WI38 (cell line): ENCODE measurements around the gene LRRC7.
"Not testable (repeated sequence)": the region's sequence is repeated elsewhere in the genome, so short reads cannot be mapped to it uniquely, and the experiment has no call there.

Source experiments
- H3K4me3 ChIP-seq: 2 replicates; pipeline ENCODE4 v1.5.1; 2011; ENCODE audit warnings: low read depth, mild to moderate bottlenecking, control low read depth, low read length
- TF ChIP-seq, protein P1 (sequence below): IDR thresholded peaks from 2 replicates; pipeline ENCODE4 v1.5.1; 2012; ENCODE audit warnings: low read depth, mild to moderate bottlenecking, control low read depth, low read length

The LRRC7 gene

DNA sequence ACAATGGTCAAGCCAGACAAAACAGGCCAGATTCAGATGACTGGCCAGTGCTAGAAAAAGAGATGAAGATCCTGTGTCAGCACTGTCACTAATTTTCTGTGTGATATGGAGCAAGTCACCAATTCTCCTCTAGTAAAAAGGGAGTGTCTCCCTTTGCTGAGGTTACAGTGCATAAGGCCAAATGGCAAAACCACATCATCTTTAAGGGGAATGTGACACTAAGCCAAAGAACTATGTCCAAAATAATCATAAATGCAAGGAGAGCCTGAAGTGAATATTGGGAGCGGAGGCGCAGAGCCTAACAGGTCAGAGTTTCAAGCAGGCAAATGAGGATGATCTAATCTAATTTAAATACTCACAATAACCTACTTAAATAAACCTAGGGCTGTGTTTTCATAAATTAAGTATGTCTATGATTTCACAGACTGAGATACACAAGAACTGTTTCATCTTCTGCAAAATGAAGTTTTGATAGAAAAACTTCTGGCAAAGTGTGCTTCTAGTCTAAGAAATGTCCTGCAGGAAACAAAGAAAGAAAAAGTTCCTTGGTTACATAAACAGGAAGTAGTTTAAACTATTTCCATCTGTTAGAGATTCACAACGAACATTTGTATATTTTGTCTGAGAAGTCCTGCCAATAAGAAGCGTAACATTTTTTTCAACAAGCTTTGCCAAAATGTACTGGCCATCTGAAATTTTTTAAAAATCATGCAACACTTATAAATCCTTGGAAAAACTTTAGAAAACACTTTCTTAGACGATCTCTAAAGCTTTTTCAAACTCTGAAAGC, 347.4 kb downstream of the LRRC7 start:
- H3K4me3 ChIP-seq, result no peak overlapping the region

DNA sequence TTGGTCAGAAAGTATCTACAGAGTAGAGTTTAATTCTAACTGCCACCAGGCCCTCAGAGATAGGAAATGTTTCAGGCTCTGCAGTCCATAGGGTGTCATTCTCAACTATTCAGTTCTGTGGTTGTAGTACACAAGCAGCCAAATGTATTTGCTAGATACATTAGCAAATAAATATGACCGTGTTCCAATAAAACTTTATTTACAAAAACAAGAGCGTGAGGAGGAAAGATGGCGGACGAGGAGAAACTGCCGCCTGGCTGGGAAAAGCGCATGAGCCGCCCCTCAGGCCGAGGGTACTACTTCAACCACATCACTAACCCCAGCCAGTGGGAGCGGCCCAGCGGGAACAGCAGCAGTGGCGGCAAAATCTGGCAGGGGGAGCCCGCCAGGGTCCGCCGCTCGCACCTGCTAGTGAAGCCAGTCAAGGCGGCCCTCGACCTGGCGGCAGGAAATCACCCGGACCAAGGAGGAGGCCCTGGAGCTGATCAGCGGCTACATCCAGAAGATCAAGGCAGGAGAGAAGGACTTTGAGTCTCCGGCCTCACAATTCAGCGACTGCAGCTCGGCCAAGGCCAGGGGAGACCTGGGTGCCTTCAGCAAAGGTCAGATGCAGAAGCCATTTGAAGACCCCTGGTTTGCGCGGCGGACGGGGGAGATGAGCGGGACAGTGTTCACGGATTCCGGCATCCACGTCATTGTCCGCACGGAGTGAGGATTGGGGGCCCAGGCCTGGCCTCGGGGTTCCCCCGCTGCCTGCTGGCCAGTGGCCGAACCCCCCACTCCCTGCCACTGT, 351.6 kb downstream of the LRRC7 start:
- TF ChIP-seq, protein P1, sequence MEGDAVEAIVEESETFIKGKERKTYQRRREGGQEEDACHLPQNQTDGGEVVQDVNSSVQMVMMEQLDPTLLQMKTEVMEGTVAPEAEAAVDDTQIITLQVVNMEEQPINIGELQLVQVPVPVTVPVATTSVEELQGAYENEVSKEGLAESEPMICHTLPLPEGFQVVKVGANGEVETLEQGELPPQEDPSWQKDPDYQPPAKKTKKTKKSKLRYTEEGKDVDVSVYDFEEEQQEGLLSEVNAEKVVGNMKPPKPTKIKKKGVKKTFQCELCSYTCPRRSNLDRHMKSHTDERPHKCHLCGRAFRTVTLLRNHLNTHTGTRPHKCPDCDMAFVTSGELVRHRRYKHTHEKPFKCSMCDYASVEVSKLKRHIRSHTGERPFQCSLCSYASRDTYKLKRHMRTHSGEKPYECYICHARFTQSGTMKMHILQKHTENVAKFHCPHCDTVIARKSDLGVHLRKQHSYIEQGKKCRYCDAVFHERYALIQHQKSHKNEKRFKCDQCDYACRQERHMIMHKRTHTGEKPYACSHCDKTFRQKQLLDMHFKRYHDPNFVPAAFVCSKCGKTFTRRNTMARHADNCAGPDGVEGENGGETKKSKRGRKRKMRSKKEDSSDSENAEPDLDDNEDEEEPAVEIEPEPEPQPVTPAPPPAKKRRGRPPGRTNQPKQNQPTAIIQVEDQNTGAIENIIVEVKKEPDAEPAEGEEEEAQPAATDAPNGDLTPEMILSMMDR, result no peak
- no peak overlapping the region for H3K4me3 ChIP-seq

More for the DNA sequence above, 347.4 kb downstream of the LRRC7 start:
- TF ChIP-seq, protein P1, result no peak

DNA sequence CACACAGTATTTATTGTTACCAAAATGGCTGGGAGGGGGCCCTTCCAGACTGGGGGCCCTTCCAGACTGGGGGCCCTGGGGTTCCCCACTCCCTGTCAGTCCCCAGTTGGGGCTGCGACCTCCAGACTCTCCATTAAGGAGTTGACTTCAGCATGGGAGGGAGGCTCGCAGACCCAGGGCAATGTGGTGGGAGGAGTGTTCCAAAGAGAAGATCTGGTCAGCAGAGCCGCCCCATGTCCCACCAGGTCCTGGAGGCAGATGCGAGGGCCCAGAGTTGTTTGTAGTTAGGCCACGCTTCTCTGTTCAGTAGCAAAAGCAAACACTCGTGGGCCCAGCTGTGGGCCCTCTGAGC, 352.2 kb downstream of the LRRC7 start:
- TF ChIP-seq, protein P1, result no peak

DNA sequence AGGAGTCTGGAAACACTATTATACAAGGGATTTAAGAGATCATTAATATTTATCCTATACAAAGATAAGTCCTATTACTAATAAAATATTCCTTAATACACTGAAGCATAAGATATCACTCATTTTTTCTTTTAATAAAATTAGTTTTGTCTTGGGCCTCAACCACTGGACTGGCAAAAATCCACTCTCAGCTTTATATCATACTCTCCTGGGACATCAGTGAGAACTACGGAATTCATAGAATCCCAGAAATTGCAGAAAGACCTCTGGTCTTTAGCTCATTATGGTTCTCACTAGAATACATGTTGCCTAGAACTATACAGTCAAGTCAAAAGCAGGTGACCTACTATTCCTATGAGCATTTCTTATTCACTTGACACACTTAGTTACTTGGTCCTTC, 352.7 kb downstream of the LRRC7 start:
- TF ChIP-seq, protein P1, result no peak
- H3K4me3 ChIP-seq, result no peak overlapping the region

More for the DNA sequence above, 352.2 kb downstream of the LRRC7 start:
- no peak overlapping the region for H3K4me3 ChIP-seq

DNA sequence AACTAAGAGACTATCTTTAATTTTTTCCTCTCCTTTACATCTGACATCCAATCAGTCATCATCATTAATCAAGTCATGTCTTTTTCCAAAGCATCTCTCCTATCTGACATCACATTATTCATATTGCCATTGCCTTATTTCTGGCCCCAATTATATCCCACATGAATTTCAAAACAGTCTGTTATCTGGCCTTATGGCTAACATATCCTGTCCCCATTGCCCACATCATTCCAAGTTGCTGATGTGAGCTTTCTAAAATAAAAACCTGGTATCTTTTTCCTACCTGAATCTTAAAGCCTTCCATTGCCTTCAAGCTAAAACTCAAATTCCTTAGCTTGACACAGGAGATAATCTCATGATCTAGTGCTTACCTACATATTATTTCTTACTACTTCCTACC, 353.8 kb downstream of the LRRC7 start:
- TF ChIP-seq, protein P1, result no peak
- no peak overlapping the region for H3K4me3 ChIP-seq

DNA sequence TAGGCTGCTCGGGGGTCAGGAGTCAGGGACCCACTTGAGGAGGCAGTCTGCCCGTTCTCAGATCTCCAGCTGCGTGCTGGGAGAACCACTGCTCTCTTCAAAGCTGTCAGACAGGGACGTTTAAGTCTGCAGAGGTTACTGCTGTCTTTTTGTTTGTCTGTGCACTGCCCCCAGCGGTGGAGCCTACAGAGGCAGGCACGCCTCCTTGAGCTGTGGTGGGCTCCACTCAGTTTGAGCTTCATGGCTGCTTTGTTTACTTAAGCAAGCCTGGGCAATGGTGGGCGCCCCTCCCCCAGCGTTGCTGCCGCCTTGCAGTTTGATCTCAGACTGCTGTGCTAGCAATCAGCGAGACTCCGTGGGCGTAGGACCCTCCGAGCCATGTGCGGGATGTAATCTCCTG, 360.5 kb downstream of the LRRC7 start:
- H3K4me3 ChIP-seq, result not testable (repeated sequence)

DNA sequence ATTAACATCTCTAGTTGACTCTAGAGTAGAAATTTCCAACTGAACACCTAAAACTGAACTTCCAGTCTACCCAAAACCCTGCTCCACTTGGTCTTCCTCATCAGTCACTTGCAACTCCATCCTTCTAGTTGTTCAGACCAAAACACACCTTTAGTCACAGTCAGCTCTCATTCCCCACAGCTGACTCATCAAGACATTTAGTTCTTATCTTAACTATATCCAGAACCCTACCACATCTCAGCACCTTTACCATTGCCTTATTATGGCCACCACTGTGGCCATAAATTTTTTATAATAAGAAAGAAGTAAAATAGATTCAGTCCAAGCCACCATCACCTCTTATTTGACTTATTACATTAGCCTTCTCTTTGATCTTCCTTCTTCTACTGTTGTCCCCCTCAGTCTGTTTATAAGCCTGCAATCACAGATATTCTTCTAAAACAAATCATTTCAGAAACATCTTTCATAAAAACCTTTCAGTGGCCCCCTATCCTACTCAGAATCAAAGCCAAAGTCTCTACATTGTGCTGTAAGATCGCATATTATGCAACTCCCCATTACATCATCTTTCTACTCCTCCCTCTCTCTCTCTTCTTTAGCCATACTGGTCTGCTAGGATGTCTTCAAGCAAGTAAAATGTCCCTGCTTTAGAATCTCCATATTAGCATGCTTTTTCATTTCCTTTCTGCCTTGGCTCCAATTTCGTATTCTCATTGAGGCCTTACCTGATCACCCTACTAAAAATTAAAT, 361.8 kb downstream of the LRRC7 start:
- TF ChIP-seq, protein P1, result no peak
- no peak overlapping the region for H3K4me3 ChIP-seq
